Measurements from ENCODE around the gene PLCL2.

GRCh38 chr3:17044855-17045254, 160.1 kb downstream of the PLCL2 start:
- no peak for TF ChIP-seq CTCF (IDR thresholded peaks at IDR 0.05; ENCODE audit: low read depth, low read length)
- TF ChIP-seq POLR2A (IDR thresholded peaks at IDR 0.05; ENCODE audit: extremely low read depth, insufficient read length): no peak

All from NB4 (cell line).